Medulla oblongata (tissue), 1 donor: ENCODE data around the gene ACSF3.
"Not testable (repeated sequence)": the region's sequence is repeated elsewhere in the genome, so short reads cannot be mapped to it uniquely, and the experiment has no call there.

Source experiments
- DNase-seq: peaks from one replicate; pipeline ENCODE4 v3.0.0-alpha.2; 2015; ENCODE audit errors: extremely low spot score

ACSF3 gene

DNA sequence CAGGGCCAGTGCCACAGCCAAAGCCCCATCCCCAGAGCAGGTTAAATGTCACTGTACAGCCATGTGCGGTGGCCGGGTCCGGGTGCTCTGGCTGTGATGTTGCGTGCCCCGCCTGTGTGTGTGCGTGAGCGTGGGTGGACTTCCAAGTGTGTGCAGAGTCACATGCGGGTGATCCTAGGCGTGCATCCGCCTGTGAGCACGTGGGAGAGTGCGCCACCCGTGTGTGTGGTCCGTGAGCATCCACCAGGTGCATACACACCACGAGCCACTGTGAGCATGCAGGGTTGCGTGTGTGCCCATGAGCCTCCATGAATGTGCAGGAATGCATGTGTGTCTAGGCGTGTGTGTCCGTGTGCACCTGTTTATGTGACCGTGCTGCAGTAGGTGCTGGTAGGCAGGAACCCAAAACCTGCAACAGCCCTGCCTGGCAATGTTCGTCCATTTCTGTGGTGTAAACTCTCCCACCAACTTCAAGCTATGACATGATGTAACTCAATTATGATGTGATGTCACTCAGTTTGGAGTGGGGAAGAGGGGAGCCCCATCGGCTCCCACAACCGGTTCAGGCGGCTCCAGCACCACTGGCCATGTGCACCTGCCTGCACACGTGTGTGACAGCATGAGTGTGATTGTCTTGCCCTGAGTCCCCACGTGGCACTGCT lies 37.6 kb upstream of the ACSF3 start:
- no peak for DNase-seq

GRCh38 chr16:89056592-89056991 lies 37.1 kb upstream of the ACSF3 start:
- no peak for DNase-seq

GRCh38 chr16:89057738-89058137 lies 35.9 kb upstream of the ACSF3 start:
- no peak for DNase-seq

- DNase-seq: no peak
Measured at GRCh38 chr16:89058812-89059211, 34.8 kb upstream of the ACSF3 start.

- no peak for DNase-seq
Measured at GRCh38 chr16:89060207-89060794, 33.4 kb upstream of the ACSF3 start.

- DNase-seq: no peak
Measured at GRCh38 chr16:89061086-89061485, 32.6 kb upstream of the ACSF3 start.

DNA sequence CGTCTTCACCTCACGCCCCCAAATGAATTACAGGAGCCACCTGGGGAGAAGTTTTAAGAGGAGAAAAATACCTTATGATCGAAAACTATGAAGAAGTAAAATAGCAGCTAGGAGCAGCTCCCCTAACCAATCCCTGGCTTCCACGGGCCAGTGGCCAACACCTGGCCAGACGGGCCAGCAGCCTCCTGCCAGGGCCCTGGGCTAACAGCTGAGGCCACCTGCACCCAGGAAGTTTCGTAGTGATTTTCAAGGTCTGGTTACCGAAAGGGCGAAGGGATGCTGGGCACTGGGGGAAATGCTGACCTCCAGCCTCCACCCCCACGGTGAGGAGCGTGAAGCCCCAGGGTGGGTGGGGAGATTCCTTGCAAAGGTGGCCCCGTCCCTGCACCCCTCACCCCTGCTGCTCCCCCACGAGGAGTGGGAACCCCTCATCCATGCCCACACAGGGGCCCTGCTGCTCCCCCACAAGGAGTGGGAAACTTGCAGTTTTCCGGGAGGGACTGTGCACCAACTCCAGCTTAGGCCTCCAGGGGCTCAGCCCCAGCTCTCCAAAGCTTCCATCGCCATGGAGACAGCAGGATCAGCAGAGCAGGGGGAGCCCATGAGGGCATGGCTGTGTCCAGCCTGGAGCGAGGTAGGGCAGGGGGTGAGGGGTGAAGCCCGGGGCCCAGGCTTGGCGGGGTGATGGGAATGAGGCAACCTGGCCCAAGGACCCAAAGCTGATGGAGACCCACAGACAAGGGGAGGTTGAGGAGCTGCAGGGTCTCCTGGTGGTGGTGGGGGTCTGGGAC lies 31.9 kb upstream of the ACSF3 start:
- no peak for DNase-seq

- DNase-seq: no peak
Measured at GRCh38 chr16:89062389-89063345, 31.0 kb upstream of the ACSF3 start.

DNA sequence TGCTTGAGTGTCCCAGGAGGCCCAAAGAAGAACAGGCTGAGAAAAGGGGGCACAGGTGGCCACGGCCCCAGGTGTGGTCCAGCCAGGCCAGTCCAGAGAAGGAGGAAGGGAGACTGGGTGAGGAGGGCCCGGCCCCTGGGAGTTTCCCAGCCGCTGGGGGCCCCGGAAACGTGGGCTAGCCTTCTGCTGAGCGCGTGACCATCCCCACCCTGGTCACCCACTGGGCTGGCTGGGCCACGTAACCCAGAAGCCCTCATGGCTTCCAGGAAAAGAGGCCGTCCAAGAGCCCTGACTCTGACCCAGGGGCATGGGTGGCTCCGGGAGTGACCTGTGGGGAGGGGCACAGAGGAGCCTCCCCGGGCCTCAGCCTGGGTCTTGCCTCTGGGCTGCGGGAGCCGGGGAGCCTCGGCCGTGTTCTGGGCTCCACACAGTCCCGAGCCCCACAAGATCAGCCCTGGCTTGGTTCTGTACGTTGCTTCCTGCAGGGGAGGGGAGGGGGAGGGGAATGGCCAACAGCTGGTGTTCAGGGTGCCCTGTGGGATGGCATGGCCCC lies 29.8 kb upstream of the ACSF3 start:
- DNase-seq: no peak

- no peak for DNase-seq
Measured at GRCh38 chr16:89064606-89065457, 28.8 kb upstream of the ACSF3 start.

GRCh38 chr16:89065458-89065822 lies 28.2 kb upstream of the ACSF3 start:
- DNase-seq: no peak

GRCh38 chr16:89066721-89067120 lies 26.9 kb upstream of the ACSF3 start:
- no peak for DNase-seq

DNA sequence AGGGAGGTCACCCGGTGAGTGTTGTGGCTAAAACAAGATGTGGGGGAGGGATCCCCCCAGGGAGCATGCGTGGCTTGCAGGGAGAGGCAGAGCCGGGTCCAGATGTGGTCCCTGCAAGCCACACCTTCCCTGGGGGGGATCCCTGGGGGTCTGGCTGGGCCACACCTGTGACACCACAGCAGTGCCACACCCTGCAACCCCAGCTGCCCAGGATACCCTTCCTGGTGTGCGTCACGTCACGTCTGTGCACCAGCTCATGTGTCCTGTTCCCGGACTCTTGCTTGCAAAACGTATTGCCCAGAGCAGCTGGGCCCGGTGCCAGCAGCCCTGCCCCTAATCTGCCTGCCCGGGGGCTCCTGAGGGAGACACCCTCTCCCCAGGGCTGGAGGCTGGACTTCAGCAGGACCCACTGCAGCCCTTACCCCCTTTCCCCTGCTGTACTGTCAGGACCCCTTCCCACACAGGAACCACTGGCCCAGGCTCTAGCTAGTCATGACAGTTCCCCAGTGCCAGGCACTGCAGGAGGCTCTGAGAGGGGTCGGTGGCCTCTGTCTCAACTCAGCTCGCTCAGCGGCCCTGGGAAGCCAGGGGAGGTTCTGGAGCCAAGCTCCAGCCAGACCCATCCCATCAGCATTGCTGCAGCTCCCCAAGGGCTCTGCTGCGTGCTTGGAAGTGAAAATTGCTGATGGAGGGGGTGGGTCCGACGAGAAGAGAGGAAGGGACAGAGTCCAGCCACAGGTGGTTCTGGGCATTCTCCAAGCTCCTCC lies 25.8 kb upstream of the ACSF3 start:
- no peak for DNase-seq

DNA sequence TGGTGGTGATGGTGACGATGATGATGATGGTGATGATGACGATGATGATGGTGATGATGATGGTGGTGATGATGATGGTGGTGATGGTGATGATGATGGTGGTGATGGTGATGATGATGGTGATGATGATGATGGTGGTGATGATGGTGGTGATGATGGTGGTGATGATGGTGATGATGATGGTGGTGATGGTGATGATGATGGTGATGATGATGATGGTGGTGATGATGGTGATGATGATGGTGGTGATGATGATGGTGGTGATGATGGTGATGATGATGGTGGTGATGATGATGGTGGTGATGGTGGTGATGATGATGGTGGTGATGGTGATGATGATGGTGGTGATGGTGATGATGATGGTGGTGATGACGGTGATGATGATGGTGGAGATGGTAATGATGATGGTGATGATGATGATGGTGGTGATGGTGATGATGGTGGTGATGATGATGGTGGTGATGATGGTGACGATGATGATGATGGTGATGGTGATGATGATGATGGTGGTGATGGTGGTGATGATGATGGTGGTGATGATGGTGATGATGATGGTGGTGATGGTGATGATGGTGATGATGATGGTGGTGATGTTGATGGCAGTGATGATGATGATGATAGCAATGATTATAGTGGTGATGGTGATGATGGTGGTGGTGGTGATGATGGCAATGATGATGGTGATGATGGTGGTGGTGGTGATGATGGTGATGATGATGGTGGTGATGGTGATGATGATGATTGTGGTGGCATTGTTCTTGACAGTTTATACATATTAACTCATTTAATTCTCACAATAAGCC lies 24.6 kb upstream of the ACSF3 start:
- not testable (repeated sequence) for DNase-seq

GRCh38 chr16:89069920-89070319 lies 23.7 kb upstream of the ACSF3 start:
- DNase-seq: no peak

- no peak for DNase-seq
Measured at GRCh38 chr16:89070590-89070989, 23.1 kb upstream of the ACSF3 start.

GRCh38 chr16:89071686-89072547 lies 21.7 kb upstream of the ACSF3 start:
- DNase-seq: no peak

DNA sequence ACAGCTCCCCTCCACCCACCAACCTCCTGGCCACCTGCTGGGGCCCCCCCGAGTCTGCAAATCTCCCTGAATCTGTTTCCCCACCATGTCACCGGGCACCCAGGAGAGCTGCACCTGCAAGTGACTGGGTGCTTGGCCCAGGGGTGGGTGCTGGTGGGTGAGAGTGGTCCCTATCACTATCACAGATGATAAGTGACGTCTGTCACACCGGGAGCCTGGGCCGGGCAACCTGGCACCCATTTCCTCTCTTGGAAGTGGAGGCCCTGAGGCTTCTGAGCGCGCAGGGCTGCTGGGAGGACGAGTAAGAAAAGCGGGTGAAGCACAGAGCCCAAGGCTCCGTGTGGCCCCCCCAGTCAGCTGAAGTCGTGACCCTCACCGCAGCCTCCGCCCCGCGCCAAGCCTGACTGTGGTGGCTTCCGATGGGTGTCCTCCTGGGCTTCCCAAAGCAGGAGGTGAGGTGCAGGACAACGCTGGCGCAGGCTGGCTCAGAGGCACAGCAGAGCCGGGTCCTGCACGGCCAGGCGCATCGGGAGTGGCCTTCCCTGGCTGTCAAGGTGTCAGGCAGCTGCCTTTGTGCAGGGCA lies 21.0 kb upstream of the ACSF3 start:
- no peak for DNase-seq
